ENCODE data around the gene EBP.

DNA sequence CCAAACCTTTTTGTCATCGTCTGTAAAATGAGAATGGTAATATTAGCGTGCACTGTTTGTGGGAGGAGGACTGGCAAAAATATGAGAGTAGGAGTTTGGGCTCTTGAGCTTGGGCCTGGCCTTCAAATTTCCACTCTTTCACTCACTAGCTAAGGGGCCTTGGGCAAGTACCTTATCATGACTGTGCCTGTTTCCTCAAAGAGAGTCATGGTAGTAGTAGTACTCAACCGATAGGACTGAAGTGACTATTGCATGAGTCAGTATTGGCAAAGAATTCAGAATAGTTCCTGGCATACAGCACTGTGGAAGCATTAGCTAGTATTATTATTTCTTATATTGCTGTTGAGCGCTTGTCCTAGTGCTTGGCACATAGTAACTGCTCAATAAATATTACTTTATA, 36.7 kb downstream of the EBP start:
- TF ChIP-seq, protein P1, sequence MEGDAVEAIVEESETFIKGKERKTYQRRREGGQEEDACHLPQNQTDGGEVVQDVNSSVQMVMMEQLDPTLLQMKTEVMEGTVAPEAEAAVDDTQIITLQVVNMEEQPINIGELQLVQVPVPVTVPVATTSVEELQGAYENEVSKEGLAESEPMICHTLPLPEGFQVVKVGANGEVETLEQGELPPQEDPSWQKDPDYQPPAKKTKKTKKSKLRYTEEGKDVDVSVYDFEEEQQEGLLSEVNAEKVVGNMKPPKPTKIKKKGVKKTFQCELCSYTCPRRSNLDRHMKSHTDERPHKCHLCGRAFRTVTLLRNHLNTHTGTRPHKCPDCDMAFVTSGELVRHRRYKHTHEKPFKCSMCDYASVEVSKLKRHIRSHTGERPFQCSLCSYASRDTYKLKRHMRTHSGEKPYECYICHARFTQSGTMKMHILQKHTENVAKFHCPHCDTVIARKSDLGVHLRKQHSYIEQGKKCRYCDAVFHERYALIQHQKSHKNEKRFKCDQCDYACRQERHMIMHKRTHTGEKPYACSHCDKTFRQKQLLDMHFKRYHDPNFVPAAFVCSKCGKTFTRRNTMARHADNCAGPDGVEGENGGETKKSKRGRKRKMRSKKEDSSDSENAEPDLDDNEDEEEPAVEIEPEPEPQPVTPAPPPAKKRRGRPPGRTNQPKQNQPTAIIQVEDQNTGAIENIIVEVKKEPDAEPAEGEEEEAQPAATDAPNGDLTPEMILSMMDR (conservative IDR thresholded peaks at IDR 0.05 in 1 of 2, IDR thresholded peaks at IDR 0.05 in 1 of 2; ENCODE audit: extremely low read depth in 1 of 2, insufficient read depth in 1 of 2, low read depth in 1 of 2, low read length in 2 of 2), result no peak
- TF ChIP-seq EZH2 (IDR thresholded peaks at IDR 0.05; ENCODE audit: borderline replicate concordance, low read length), result no peak
